Spleen (tissue), 11 donors: Measurements from ENCODE around the gene CDKN3. TPM values are rescaled to one million over a fixed set of nuclear protein-coding genes. Genes with fewer than 3 reads are reported as not detected.
"Not testable (repeated sequence)": the region's sequence is repeated elsewhere in the genome, so short reads cannot be mapped to it uniquely, and the experiment has no call there.

Source experiments
- DNase-seq: peaks from one replicate; pipeline ENCODE4 v3.0.0-alpha.2; 2020
- H3K27ac ChIP-seq, 8 donors: fragments of 200-600 bp; sonication (generic) in 7 of 8; 1 replicate in 4 of 8; 2 replicates in 4 of 8; pipeline versions ENCODE4 v1.5.0 to v1.8.0; 2016 to 2021; ENCODE audit warnings: inconsistent platforms in 4 of 8, mild to moderate bottlenecking in 4 of 8, moderate library complexity in 1 of 8
- H3K27me3 ChIP-seq, 7 donors: fragments of 200-600 bp; sonication (generic) in 6 of 7; replicated peaks in 1 of 7; 1 replicate in 4 of 7; 2 replicates in 3 of 7; pipeline versions ENCODE4 v1.5.0 to v1.8.0; 2016 to 2021; ENCODE audit warnings: inconsistent platforms in 3 of 7, mild to moderate bottlenecking in 1 of 7
- H3K36me3 ChIP-seq, 6 donors: fragments of 200-600 bp; sonication (generic) in 5 of 6; 1 replicate in 4 of 6; 2 replicates in 2 of 6; pipeline versions ENCODE4 v1.5.0 to v1.8.0; 2016 to 2021; ENCODE audit warnings: inconsistent platforms in 2 of 6
- H3K4me1 ChIP-seq, 6 donors: fragments of 200-600 bp; sonication (generic) in 5 of 6; 1 replicate in 3 of 6; 2 replicates in 3 of 6; pipeline versions ENCODE4 v1.5.0 to v1.8.0; 2016 to 2021; ENCODE audit warnings: inconsistent platforms in 3 of 6
- H3K4me3 ChIP-seq, 8 donors: fragments of 200-600 bp; sonication (generic) in 7 of 8; 1 replicate in 4 of 8; 2 replicates in 4 of 8; pipeline versions ENCODE4 v1.5.0 to v1.8.0; 2016 to 2021; ENCODE audit warnings: inconsistent platforms in 4 of 8, mild to moderate bottlenecking in 4 of 8, moderate library complexity in 2 of 8
- H3K9me3 ChIP-seq, 8 donors: fragments of 200-600 bp; sonication (generic) in 7 of 8; 1 replicate in 4 of 8; 2 replicates in 4 of 8; pipeline versions ENCODE4 v1.5.0 to v1.8.0; 2016 to 2021; ENCODE audit warnings: inconsistent platforms in 4 of 8
- POLR2A ChIP-seq, 3 donors: fragments of 450-650 bp; IDR thresholded peaks; one replicate each; pipeline ENCODE4 v1.5.1; 2017; ENCODE audit warnings: antibody characterized with exemption in 3 of 3, mild to moderate bottlenecking in 1 of 3
- POLR2AphosphoS5 ChIP-seq, 3 donors: sonication (generic); formaldehyde crosslinking; IDR thresholded peaks; one replicate each; pipeline ENCODE4 v1.5.1; 2017; ENCODE audit warnings: antibody characterized with exemption in 3 of 3
- WGBS, 5 donors: extraction: QIAGEN DNeasy Blood & Tissue Kit in 3 of 5; methylation state at CpG; one replicate each; pipeline versions ENCODE4 v1.1.5 to v1.1.7; 2013 to 2018; 5-methylcytosine and 5-hydroxymethylcytosine counted together
- intact Hi-C: fragments of 100-400 bp; cut with DNase I; formaldehyde crosslinking; loops from one replicate; pipeline ENCODE4 v1.15.0; 2023; ENCODE audit warnings: low total_unique reads
- polyA plus RNA-seq, 3 donors: library from polyadenylated mRNA; stranded (reverse); fragments of 200-250 nt; gene quantifications; one replicate each; pipeline ENCODE4 v1.2.1, GENCODE V29; 2013
- total RNA-seq, 7 donors: library from RNA; depleted of rRNA in 3 of 7; stranded (reverse); fragments of >200 nt in 3 of 7; fragmentation: NEBNext Ultra II Directional in 4 of 7; extraction: Animal tissue kit (Norgen Biotek cat#: 25700) in 4 of 7; gene quantifications; one replicate each; pipeline versions ENCODE4 v1.1.0 to v1.2.1, GENCODE V29; 2016 to 2021
- TF ChIP-seq, protein P1 (sequence below), 11 experiments: fragments of 200-600 bp in 7 of 11; fragments of 450-650 bp in 4 of 11; sonication (generic) in 4 of 11; IDR thresholded peaks in 8 of 11; conservative IDR thresholded peaks in 3 of 11; 1 replicate in 7 of 11; 2 replicates in 4 of 11; pipeline versions ENCODE4 v1.4.0 to v1.8.0; 2016 to 2021; ENCODE audit warnings: antibody characterized with exemption in 11 of 11, inconsistent platforms in 4 of 11, mild to moderate bottlenecking in 1 of 11
- donor health status: healthy with polysubstance abuse.
- donor health status: DM: no; HTN: no; CAD: no; lungs with moderate emphysema.
- donor health status: DM: no; HTN: no; CAD: no.
- donor health status: Bipolar disorder and iron deficiency.
- donor health status: healthy.
- donor health status: DM: no; HTN: no; CAD: no.
- donor health status: DM: yes; HTN: yes; CAD: no.

The CDKN3 gene
- total and polyA plus RNA-seq, 10 donors, result 1.7 to 21.3 (median 5.4) TPM

DNA sequence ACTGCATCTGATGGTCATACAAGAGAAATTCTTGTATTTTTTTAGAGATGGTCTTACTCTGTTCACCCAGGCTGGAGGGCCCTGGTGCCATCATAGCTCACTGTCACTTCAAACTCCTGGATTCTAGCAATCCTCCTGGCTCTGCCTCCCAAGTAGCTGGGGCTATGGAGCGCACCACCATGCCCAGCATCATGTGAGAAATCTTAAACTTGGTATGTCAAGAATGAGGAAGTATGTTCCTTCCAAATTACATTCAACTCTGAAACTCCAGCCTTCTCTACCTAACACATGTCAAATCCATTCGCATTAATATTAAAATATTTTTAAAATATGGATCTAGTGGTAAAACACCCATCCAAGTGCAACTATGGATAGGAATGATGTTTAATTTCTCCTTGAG lies 27.5 kb upstream of the CDKN3 start:
- WGBS, 5 donors, result 89 to 94% (median 91%) methylated on average over 2 of the region's 2 CpGs
- no peaks in the 10 kb centered on the region for H3K9me3 ChIP-seq
- H3K27ac ChIP-seq, result no peak overlapping the region
- intact Hi-C loops, result no loop called here
- H3K4me3 ChIP-seq, result no peak overlapping the region
- H3K36me3 ChIP-seq, result no peaks in the 10 kb centered on the region
- no peaks in the 10 kb centered on the region for H3K27me3 ChIP-seq
- TF ChIP-seq POLR2AphosphoS5 (IDR thresholded peaks at IDR 0.05) (no peak), POLR2A (IDR thresholded peaks at IDR 0.05) (no peak)
- no peak for DNase-seq
- H3K4me1 ChIP-seq, result peaks cover 0 to 9% (median 0%) of the 10 kb centered on the region in 6 donors

- WGBS, 5 donors, result 59 to 71% (median 64%) methylated on average over 11 of the region's 11 CpGs
Observed at GRCh38 chr14:54370323-54371198, 26.2 kb upstream of the CDKN3 start.

DNA sequence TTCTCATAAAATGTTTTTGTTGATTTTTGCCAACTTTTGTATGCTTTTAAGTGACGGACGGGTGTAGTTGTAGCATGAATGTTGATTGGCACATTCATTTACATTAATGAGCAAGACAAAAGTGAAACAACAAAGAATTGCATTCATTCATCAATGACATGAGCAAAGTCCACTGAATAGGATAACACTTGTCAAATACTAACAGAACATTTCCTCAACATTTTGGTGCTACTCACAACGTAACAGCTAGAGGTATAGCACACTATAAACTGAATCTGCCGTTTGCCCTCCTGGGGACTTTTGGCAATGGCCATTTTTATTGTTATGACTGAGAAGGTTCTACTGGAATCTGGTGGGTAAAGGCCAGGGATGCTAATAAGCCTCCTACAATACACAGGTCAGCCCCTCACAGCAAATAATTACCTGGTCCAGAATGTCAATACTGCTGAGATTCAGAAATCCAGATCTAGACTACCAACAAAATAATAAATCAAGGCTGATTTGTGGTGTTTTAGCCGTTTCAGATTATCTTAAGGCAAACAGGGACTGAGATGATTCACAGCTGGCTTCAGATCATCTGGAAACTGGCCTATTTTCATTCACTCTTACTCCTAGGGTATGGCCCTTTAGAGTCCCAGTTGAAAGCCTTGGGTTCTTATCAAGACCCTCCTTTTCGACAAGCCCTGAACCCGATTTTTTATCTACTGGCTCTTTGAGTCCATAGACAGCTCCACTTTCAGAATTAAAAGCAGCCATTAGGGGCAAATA lies 22.5 kb upstream of the CDKN3 start:
- DNase-seq, result no peak
- no peaks in the 10 kb centered on the region for H3K9me3 ChIP-seq
- peaks cover 0 to 19% (median 0%) of the 10 kb centered on the region in 7 donors for H3K27me3 ChIP-seq
- intact Hi-C loops, result no loop called here
- no peaks in the 10 kb centered on the region for H3K36me3 ChIP-seq
- 73 to 83% (median 75%) methylated on average over 7 of the region's 7 CpGs for WGBS, 5 donors
- H3K27ac ChIP-seq, result no peak overlapping the region
- no peak overlapping the region for H3K4me3 ChIP-seq
- TF ChIP-seq POLR2AphosphoS5 (IDR thresholded peaks at IDR 0.05) (no peak), POLR2A (IDR thresholded peaks at IDR 0.05) (no peak)
- TF ChIP-seq, protein P1, sequence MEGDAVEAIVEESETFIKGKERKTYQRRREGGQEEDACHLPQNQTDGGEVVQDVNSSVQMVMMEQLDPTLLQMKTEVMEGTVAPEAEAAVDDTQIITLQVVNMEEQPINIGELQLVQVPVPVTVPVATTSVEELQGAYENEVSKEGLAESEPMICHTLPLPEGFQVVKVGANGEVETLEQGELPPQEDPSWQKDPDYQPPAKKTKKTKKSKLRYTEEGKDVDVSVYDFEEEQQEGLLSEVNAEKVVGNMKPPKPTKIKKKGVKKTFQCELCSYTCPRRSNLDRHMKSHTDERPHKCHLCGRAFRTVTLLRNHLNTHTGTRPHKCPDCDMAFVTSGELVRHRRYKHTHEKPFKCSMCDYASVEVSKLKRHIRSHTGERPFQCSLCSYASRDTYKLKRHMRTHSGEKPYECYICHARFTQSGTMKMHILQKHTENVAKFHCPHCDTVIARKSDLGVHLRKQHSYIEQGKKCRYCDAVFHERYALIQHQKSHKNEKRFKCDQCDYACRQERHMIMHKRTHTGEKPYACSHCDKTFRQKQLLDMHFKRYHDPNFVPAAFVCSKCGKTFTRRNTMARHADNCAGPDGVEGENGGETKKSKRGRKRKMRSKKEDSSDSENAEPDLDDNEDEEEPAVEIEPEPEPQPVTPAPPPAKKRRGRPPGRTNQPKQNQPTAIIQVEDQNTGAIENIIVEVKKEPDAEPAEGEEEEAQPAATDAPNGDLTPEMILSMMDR (IDR thresholded peaks at IDR 0.05 in 8 of 11, conservative IDR thresholded peaks at IDR 0.05 in 3 of 11), result no peak
- no peaks in the 10 kb centered on the region for H3K4me1 ChIP-seq

More at GRCh38 chr14:54370323-54371198, 26.2 kb upstream of the CDKN3 start:
- Histone ChIP-seq H3K27ac (no peak overlapping the region), H3K4me1 (no peaks in the 10 kb centered on the region), H3K4me3 (no peak overlapping the region), H3K27me3 (no peaks in the 10 kb centered on the region), H3K9me3 (no peaks in the 10 kb centered on the region), H3K36me3 (no peaks in the 10 kb centered on the region)
- intact Hi-C loops, result no loop called here
- DNase-seq, result no peak
- TF ChIP-seq POLR2AphosphoS5 (IDR thresholded peaks at IDR 0.05) (no peak), POLR2A (IDR thresholded peaks at IDR 0.05) (no peak)
- TF ChIP-seq, protein P1 (IDR thresholded peaks at IDR 0.05 in 8 of 11, conservative IDR thresholded peaks at IDR 0.05 in 3 of 11), result no peak

- WGBS, 5 donors, result 63 to 74% (median 63%) methylated on average over 7 of the region's 7 CpGs
- DNase-seq, result no peak
- H3K9me3 ChIP-seq, result no peaks in the 10 kb centered on the region
- H3K4me3 ChIP-seq, result no peak overlapping the region
- H3K36me3 ChIP-seq, result no peaks in the 10 kb centered on the region
- intact Hi-C loops, result no loop called here
- no peaks in the 10 kb centered on the region for H3K4me1 ChIP-seq
- TF ChIP-seq POLR2AphosphoS5 (IDR thresholded peaks at IDR 0.05) (no peak), POLR2A (IDR thresholded peaks at IDR 0.05) (no peak)
- TF ChIP-seq, protein P1 (IDR thresholded peaks at IDR 0.05 in 8 of 11, conservative IDR thresholded peaks at IDR 0.05 in 3 of 11), result no peak
- peaks cover 0 to 19% (median 0%) of the 10 kb centered on the region in 7 donors for H3K27me3 ChIP-seq
- H3K27ac ChIP-seq, result no peak overlapping the region
Observed at GRCh38 chr14:54377501-54377900, 19.3 kb upstream of the CDKN3 start.

DNA sequence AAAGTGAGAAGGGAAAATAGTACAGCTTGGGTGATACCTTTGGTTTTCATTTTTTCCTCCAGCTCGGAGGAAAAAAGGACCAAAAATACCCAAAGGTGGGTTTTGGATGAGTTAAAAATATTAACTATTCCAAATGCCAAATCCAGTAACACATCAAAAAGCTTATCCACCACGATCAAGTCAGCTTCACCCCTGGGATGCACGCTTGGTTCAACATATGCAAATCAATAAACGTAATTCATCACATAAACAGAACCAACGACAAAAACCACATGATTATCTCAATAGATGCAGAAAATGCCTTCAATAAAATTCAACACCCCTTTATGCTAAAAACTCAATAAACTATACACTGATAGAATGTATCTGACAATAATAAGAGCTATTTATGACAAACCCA lies 17.9 kb upstream of the CDKN3 start:
- H3K4me1 ChIP-seq, DNase-seq, H3K27ac ChIP-seq, H3K36me3 ChIP-seq, H3K9me3 ChIP-seq, intact Hi-C loops, H3K4me3 ChIP-seq: not testable (repeated sequence)
- peaks cover 0 to 19% (median 0%) of the 10 kb centered on the region in 7 donors for H3K27me3 ChIP-seq
- WGBS, 5 donors, result 62 to 75% (median 68%) methylated on average over 5 of the region's 5 CpGs

DNA sequence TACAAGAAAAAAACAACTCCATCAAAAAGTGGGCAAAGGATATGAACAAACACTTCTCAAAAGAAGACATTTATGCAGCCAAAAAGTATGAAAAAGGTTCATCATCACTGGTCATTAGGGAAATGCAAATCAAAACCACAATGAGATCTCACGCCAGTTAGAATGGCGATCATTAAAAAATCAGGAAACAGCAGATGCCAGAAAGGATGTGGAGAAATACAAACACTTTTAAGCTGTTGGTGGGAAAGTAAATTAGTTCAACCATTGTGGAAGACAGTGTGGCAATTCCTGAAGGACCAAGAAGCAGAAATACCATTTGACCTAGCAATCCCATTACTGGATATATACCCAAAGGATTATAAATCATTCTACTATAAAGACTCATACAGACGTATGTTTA lies 16.2 kb upstream of the CDKN3 start:
- peaks cover 0 to 19% (median 0%) of the 10 kb centered on the region in 7 donors for H3K27me3 ChIP-seq
- DNase-seq, H3K9me3 ChIP-seq, H3K36me3 ChIP-seq, H3K4me3 ChIP-seq, H3K27ac ChIP-seq, intact Hi-C loops, H3K4me1 ChIP-seq: not testable (repeated sequence)
- WGBS, 5 donors, result 19 to 30% (median 22%) methylated on average over 3 of the region's 3 CpGs
